AG10803 (cell line): ENCODE results near the gene GLMP.

Experiments used
- DNase-seq: peaks from one replicate; pipeline ENCODE4 v3.0.0; 2010; ENCODE audit warnings: low read depth
- H3K4me3 ChIP-seq: 2 replicates; pipeline ENCODE4 v1.5.1; 2011; ENCODE audit warnings: mild to moderate bottlenecking, low read length, control low read depth
- CTCF ChIP-seq: conservative IDR thresholded peaks from 2 replicates; pipeline ENCODE4 v1.5.1; 2011; ENCODE audit warnings: mild to moderate bottlenecking, low read length, control low read depth, inconsistent platforms

The GLMP gene

GRCh38 chr1:156245451-156246232, 49.8 kb downstream of the GLMP start:
- TF ChIP-seq CTCF = no peak
- DNase-seq = no peak
- H3K4me3 ChIP-seq = no peak overlapping the region

- no peak for TF ChIP-seq CTCF
- no peak for DNase-seq
- H3K4me3 ChIP-seq = no peak overlapping the region
Observed at GRCh38 chr1:156244712-156245111, 50.8 kb downstream of the GLMP start.

GRCh38 chr1:156244126-156244525, 51.4 kb downstream of the GLMP start:
- H3K4me3 ChIP-seq = no peak overlapping the region
- no peak for TF ChIP-seq CTCF
- DNase-seq = no peak

- TF ChIP-seq CTCF = no peak
- H3K4me3 ChIP-seq = no peak overlapping the region
- DNase-seq = no peak
Observed at GRCh38 chr1:156242738-156243137, 52.7 kb downstream of the GLMP start.
